Measurements from ENCODE around the gene HOXC11.

HOXC11 gene

GRCh38 chr12:53953831-53954693, 18.9 kb upstream of the HOXC11 start:
- no peak overlapping the region for H3K9ac ChIP-seq (ENCODE audit: low read depth, low read length)
- H3K36me3 ChIP-seq (ENCODE audit: insufficient read depth, low read length), result no peaks in the 10 kb centered on the region
- H3K4me3 ChIP-seq (ENCODE audit: low read length), result no peak overlapping the region
- H3K27ac ChIP-seq (ENCODE audit: low read depth, low read length), result no peak overlapping the region
- WGBS, result 39% methylated on average over 11 of the region's 19 CpGs
- H3K27me3 ChIP-seq (ENCODE audit: insufficient read depth, low read length), result peaks cover 100% of the 10 kb centered on the region
- no peaks in the 10 kb centered on the region for H3K4me1 ChIP-seq (ENCODE audit: insufficient read depth, low read length)
- no peaks in the 10 kb centered on the region; the same call in 1 of the 2 replicates for H3K9me3 ChIP-seq (ENCODE audit: insufficient read depth, low read depth, low read length)

- Histone ChIP-seq H3K9ac (ENCODE audit: low read depth, low read length) (no peak within 1 kb of the TSS), H3K27me3 (ENCODE audit: insufficient read depth, low read length) (peaks cover 100% of the 10 kb centered on the region), H3K4me1 (ENCODE audit: insufficient read depth, low read length) (no peaks in the 10 kb centered on the region), H3K9me3 (ENCODE audit: insufficient read depth, low read depth, low read length) (no peaks in the 10 kb centered on the region; the same call in 1 of the 2 replicates), H3K27ac (ENCODE audit: low read depth, low read length) (no peak within 1 kb of the TSS), H3K4me3 (ENCODE audit: low read length) (no peak within 1 kb of the TSS), H3K36me3 (ENCODE audit: insufficient read depth, low read length) (no peaks in the 10 kb centered on the region)
- WGBS, result 20% methylated on average over 16 of the region's 20 CpGs
These were observed 18.3 kb upstream of the HOXC11 start, which contains the start of gene HOXC12 for GRCh38 chr12:53954694-53955035. Gene HOXC12, plus strand, starts transcription at chr12:53954903. Its CDS starts 27 bp downstream, at chr12:53954930.

- Histone ChIP-seq H3K9me3 (ENCODE audit: insufficient read depth, low read depth, low read length) (no peaks in the 10 kb centered on the region; the same call in 1 of the 2 replicates), H3K27ac (ENCODE audit: low read depth, low read length) (no peak overlapping the region), H3K4me3 (ENCODE audit: low read length) (no peak overlapping the region), H3K4me1 (ENCODE audit: insufficient read depth, low read length) (no peaks in the 10 kb centered on the region), H3K36me3 (ENCODE audit: insufficient read depth, low read length) (no peaks in the 10 kb centered on the region), H3K27me3 (ENCODE audit: insufficient read depth, low read length) (peaks cover 100% of the 10 kb centered on the region), H3K9ac (ENCODE audit: low read depth, low read length) (no peak overlapping the region)
- 8% methylated on average over 81 of the region's 86 CpGs for WGBS
These were observed 17.7 kb upstream of the HOXC11 start for GRCh38 chr12:53955036-53955775.

- H3K9ac ChIP-seq (ENCODE audit: low read depth, low read length), result no peak overlapping the region
- H3K27me3 ChIP-seq (ENCODE audit: insufficient read depth, low read length), result peaks cover 100% of the 10 kb centered on the region
- H3K27ac ChIP-seq (ENCODE audit: low read depth, low read length), result no peak overlapping the region
- 25% methylated on average over 8 of the region's 10 CpGs for WGBS
- no peaks in the 10 kb centered on the region for H3K36me3 ChIP-seq (ENCODE audit: insufficient read depth, low read length)
- H3K4me1 ChIP-seq (ENCODE audit: insufficient read depth, low read length), result no peaks in the 10 kb centered on the region
- no peaks in the 10 kb centered on the region; the same call in 1 of the 2 replicates for H3K9me3 ChIP-seq (ENCODE audit: insufficient read depth, low read depth, low read length)
- H3K4me3 ChIP-seq (ENCODE audit: low read length), result no peak overlapping the region
These were observed 17.1 kb upstream of the HOXC11 start for GRCh38 chr12:53955776-53956250.

- Histone ChIP-seq H3K36me3 (ENCODE audit: insufficient read depth, low read length) (no peaks in the 10 kb centered on the region), H3K9me3 (ENCODE audit: insufficient read depth, low read depth, low read length) (no peaks in the 10 kb centered on the region; the same call in 1 of the 2 replicates), H3K4me3 (ENCODE audit: low read length) (no peak overlapping the region), H3K9ac (ENCODE audit: low read depth, low read length) (no peak overlapping the region), H3K4me1 (ENCODE audit: insufficient read depth, low read length) (no peaks in the 10 kb centered on the region), H3K27me3 (ENCODE audit: insufficient read depth, low read length) (peaks cover 100% of the 10 kb centered on the region), H3K27ac (ENCODE audit: low read depth, low read length) (no peak overlapping the region)
- WGBS, result 31% methylated on average over 25 of the region's 25 CpGs
These were observed 16.6 kb upstream of the HOXC11 start for GRCh38 chr12:53956251-53956887.

GRCh38 chr12:53956914-53957536, 15.9 kb upstream of the HOXC11 start:
- no peaks in the 10 kb centered on the region for H3K9me3 ChIP-seq (ENCODE audit: insufficient read depth, low read depth, low read length)
- no peaks in the 10 kb centered on the region for H3K4me1 ChIP-seq (ENCODE audit: insufficient read depth, low read length)
- no peaks in the 10 kb centered on the region for H3K36me3 ChIP-seq (ENCODE audit: insufficient read depth, low read length)
- no peak overlapping the region for H3K4me3 ChIP-seq (ENCODE audit: low read length)
- H3K9ac ChIP-seq (ENCODE audit: low read depth, low read length), result no peak overlapping the region
- H3K27me3 ChIP-seq (ENCODE audit: insufficient read depth, low read length), result peaks cover 100% of the 10 kb centered on the region
- H3K27ac ChIP-seq (ENCODE audit: low read depth, low read length), result no peak overlapping the region
- WGBS, result 48% methylated on average over 11 of the region's 11 CpGs

- Histone ChIP-seq H3K4me1 (ENCODE audit: insufficient read depth, low read length) (no peaks in the 10 kb centered on the region), H3K27ac (ENCODE audit: low read depth, low read length) (no peak overlapping the region), H3K27me3 (ENCODE audit: insufficient read depth, low read length) (peaks cover 100% of the 10 kb centered on the region), H3K36me3 (ENCODE audit: insufficient read depth, low read length) (no peaks in the 10 kb centered on the region), H3K9ac (ENCODE audit: low read depth, low read length) (no peak overlapping the region), H3K4me3 (ENCODE audit: low read length) (no peak overlapping the region), H3K9me3 (ENCODE audit: insufficient read depth, low read depth, low read length) (no peaks in the 10 kb centered on the region)
- WGBS, result 47% methylated on average over 3 of the region's 3 CpGs
These were observed 14.8 kb upstream of the HOXC11 start for GRCh38 chr12:53958128-53958527.

GRCh38 chr12:53959314-53959713, 13.6 kb upstream of the HOXC11 start:
- peaks cover 100% of the 10 kb centered on the region for H3K27me3 ChIP-seq (ENCODE audit: insufficient read depth, low read length)
- H3K4me1 ChIP-seq (ENCODE audit: insufficient read depth, low read length), result no peaks in the 10 kb centered on the region
- no peaks in the 10 kb centered on the region for H3K9me3 ChIP-seq (ENCODE audit: insufficient read depth, low read depth, low read length)
- H3K27ac ChIP-seq (ENCODE audit: low read depth, low read length), result no peak overlapping the region
- no peak overlapping the region for H3K9ac ChIP-seq (ENCODE audit: low read depth, low read length)
- no peaks in the 10 kb centered on the region for H3K36me3 ChIP-seq (ENCODE audit: insufficient read depth, low read length)
- 41% methylated on average over 4 of the region's 4 CpGs for whole genome bisulfite sequencing
- no peak overlapping the region for H3K4me3 ChIP-seq (ENCODE audit: low read length)

GRCh38 chr12:53960187-53961024, 12.5 kb upstream of the HOXC11 start:
- Histone ChIP-seq H3K27ac (ENCODE audit: low read depth, low read length) (no peak overlapping the region), H3K9me3 (ENCODE audit: insufficient read depth, low read depth, low read length) (no peaks in the 10 kb centered on the region), H3K4me1 (ENCODE audit: insufficient read depth, low read length) (no peaks in the 10 kb centered on the region), H3K36me3 (ENCODE audit: insufficient read depth, low read length) (no peaks in the 10 kb centered on the region), H3K4me3 (ENCODE audit: low read length) (no peak overlapping the region), H3K9ac (ENCODE audit: low read depth, low read length) (no peak overlapping the region), H3K27me3 (ENCODE audit: insufficient read depth, low read length) (peaks cover 100% of the 10 kb centered on the region)
- WGBS, result 37% methylated on average over 39 of the region's 39 CpGs

All from HUES64 (cell line).